Neural cell (in vitro differentiated cells): ENCODE measurements around the gene LETM1. TPM values are rescaled to one million over a fixed set of nuclear protein-coding genes. Genes with fewer than 3 reads are reported as not detected.

Source experiments
- H2AFZ ChIP-seq: fragments of 200-600, 300-800 bp; sonication (generic), shearing (Covaris generic); 2 replicates; pipeline ENCODE4 v1.6.0; 2014; ENCODE audit warnings: low read depth, mild to moderate bottlenecking, antibody characterized with exemption, low read length, moderate library complexity
- H3F3A ChIP-seq: fragments of 200-600 bp; shearing (Covaris generic); 2 replicates; pipeline ENCODE4 v1.6.1; 2016; ENCODE audit warnings: mild to moderate bottlenecking, moderate library complexity, mixed read lengths, antibody characterized with exemption, low read length; ENCODE audit not compliant: insufficient read depth, poor library complexity, severe bottlenecking
- H3K27ac ChIP-seq: fragments of 200-600, 300-800 bp; sonication (generic), shearing (Covaris generic); 2 replicates; pipeline ENCODE4 v1.5.1; 2014; ENCODE audit warnings: mild to moderate bottlenecking, low read length, moderate library complexity
- H3K27me3 ChIP-seq: fragments of 300-800, 200-600 bp; sonication (generic), shearing (Covaris generic); 2 replicates; pipeline ENCODE4 v1.6.0; 2014; ENCODE audit warnings: mild to moderate bottlenecking, low read depth, low read length, moderate library complexity; ENCODE audit not compliant: insufficient read depth
- H3K36me3 ChIP-seq: fragments of 300-800, 200-600 bp; sonication (generic), shearing (Covaris generic); 2 replicates; pipeline ENCODE4 v1.5.1; 2014; ENCODE audit warnings: mild to moderate bottlenecking, antibody characterized with exemption, low read length, moderate library complexity; ENCODE audit not compliant: insufficient read depth
- H3K4me2 ChIP-seq: fragments of 300-800, 200-600 bp; sonication (generic), shearing (Covaris generic); 2 replicates; pipeline ENCODE4 v1.6.0; 2014; ENCODE audit warnings: mild to moderate bottlenecking, low read length
- H3K4me3 ChIP-seq: fragments of 300-800, 200-600 bp; sonication (generic), shearing (Covaris generic); 2 replicates; pipeline ENCODE4 v1.5.1; 2014; ENCODE audit warnings: mild to moderate bottlenecking, low read length, moderate library complexity
- H3K79me2 ChIP-seq: fragments of 200-600 bp; shearing (Covaris generic); replicated peaks from 2 replicates; pipeline ENCODE4 v1.6.0; 2014; ENCODE audit warnings: mild to moderate bottlenecking, low read length, moderate library complexity; ENCODE audit not compliant: insufficient read depth
- H3K9ac ChIP-seq: fragments of 300-800, 200-600 bp; sonication (generic), shearing (Covaris generic); 2 replicates; pipeline ENCODE4 v1.6.1; 2016; ENCODE audit warnings: mild to moderate bottlenecking, low read length, mixed read lengths
- H3K9me2 ChIP-seq: fragments of 200-600 bp; shearing (Covaris generic); 2 replicates; pipeline ENCODE4 v1.6.1; 2016; ENCODE audit warnings: mild to moderate bottlenecking, low read length, mixed read lengths; ENCODE audit not compliant: insufficient read depth
- H3K9me3 ChIP-seq: fragments of 200-600, 300-800 bp; sonication (generic), shearing (Covaris generic); 2 replicates; pipeline ENCODE4 v1.6.1; 2016; ENCODE audit warnings: mild to moderate bottlenecking, mixed run types, low read length, moderate library complexity, mixed read lengths
- H4K20me1 ChIP-seq: fragments of 200-600 bp; shearing (Covaris generic); 2 replicates; pipeline ENCODE4 v1.6.1; 2016; ENCODE audit warnings: mild to moderate bottlenecking, mixed run types; ENCODE audit not compliant: insufficient read depth
- CTCF ChIP-seq: fragments of 450-650 bp; IDR thresholded peaks from 2 replicates; pipeline ENCODE4 v1.5.1; 2014; ENCODE audit warnings: antibody characterized with exemption, mild to moderate bottlenecking, moderate library complexity; ENCODE audit not compliant: poor library complexity, severe bottlenecking
- EP300 ChIP-seq: fragments of 450-650 bp; conservative IDR thresholded peaks from 2 replicates; pipeline ENCODE4 v1.6.1; 2014; ENCODE audit warnings: antibody characterized with exemption, mild to moderate bottlenecking, moderate library complexity; ENCODE audit not compliant: poor library complexity, severe bottlenecking
- EZH2 ChIP-seq: fragments of 200-600, 300-800 bp; shearing (Covaris generic), sonication (generic); IDR thresholded peaks from 2 replicates; pipeline ENCODE4 v1.6.1; 2014; ENCODE audit warnings: antibody characterized with exemption, low read length, borderline replicate concordance, mild to moderate bottlenecking; ENCODE audit not compliant: insufficient read depth, poor library complexity, severe bottlenecking
- MXI1 ChIP-seq: fragments of 450-650 bp; conservative IDR thresholded peaks from 2 replicates; pipeline ENCODE4 v1.6.1; 2014; ENCODE audit warnings: antibody characterized with exemption, mild to moderate bottlenecking; ENCODE audit not compliant: poor library complexity, severe bottlenecking
- POLR2AphosphoS5 ChIP-seq: IDR thresholded peaks from 2 replicates; pipeline ENCODE4 v1.6.1; 2012
- RAD21 ChIP-seq: fragments of 450-650 bp; conservative IDR thresholded peaks from 2 replicates; pipeline ENCODE4 v1.6.1; 2014; ENCODE audit warnings: antibody characterized with exemption, mild to moderate bottlenecking, moderate library complexity
- REST ChIP-seq: IDR thresholded peaks from 2 replicates; pipeline ENCODE4 v1.6.1; 2012; ENCODE audit warnings: borderline replicate concordance
- SMC3 ChIP-seq: fragments of 450-650 bp; conservative IDR thresholded peaks from 2 replicates; pipeline ENCODE4 v1.6.1; 2014; ENCODE audit warnings: antibody characterized with exemption, mild to moderate bottlenecking, moderate library complexity; ENCODE audit not compliant: poor library complexity
- TAF1 ChIP-seq: IDR thresholded peaks from 2 replicates; pipeline ENCODE4 v1.6.1; 2012; ENCODE audit warnings: low read depth
- polyA plus RNA-seq: library from polyadenylated mRNA; depleted of rRNA; stranded (reverse); fragments of >200 nt; gene quantifications from 2 replicates; pipeline ENCODE4 v1.2.3, GENCODE V29; 2014

The LETM1 gene
- polyA plus RNA-seq, 1 donor from 2014 or later = 38.9 TPM

- Histone ChIP-seq H3K79me2 (no peaks in the 10 kb centered on the region), H3K27ac (no peak overlapping the region), H4K20me1 (no peaks in the 10 kb centered on the region), H3K4me2 (no peak overlapping the region), H3K4me3 (no peak overlapping the region), H3K9me2 (no peaks in the 10 kb centered on the region), H3K9me3 (no peaks in the 10 kb centered on the region), H2AFZ (no peak overlapping the region), H3K27me3 (peaks cover 13% of the 10 kb centered on the region), H3K9ac (no peak overlapping the region), H3F3A (no peaks in the 10 kb centered on the region), H3K36me3 (no peaks in the 10 kb centered on the region)
- TF ChIP-seq CTCF (no peak), POLR2AphosphoS5 (no peak)
These were observed 92.8 kb downstream of the LETM1 start for GRCh38 chr4:1763070-1763549.

- Histone ChIP-seq H3K27ac (no peak overlapping the region), H3K9ac (no peak overlapping the region), H3K27me3 (peaks cover 10% of the 10 kb centered on the region), H3K79me2 (no peaks in the 10 kb centered on the region), H4K20me1 (no peaks in the 10 kb centered on the region), H3K9me3 (no peaks in the 10 kb centered on the region), H3K4me2 (no peak overlapping the region), H3K36me3 (no peaks in the 10 kb centered on the region), H3K9me2 (no peaks in the 10 kb centered on the region), H2AFZ (no peak overlapping the region), H3K4me3 (no peak overlapping the region), H3F3A (no peaks in the 10 kb centered on the region)
- TF ChIP-seq EZH2 = no peak
- TF ChIP-seq SMC3 = no peak
- TF ChIP-seq REST = no peak
- no peak for TF ChIP-seq TAF1
- no peak for TF ChIP-seq EP300
- no peak for TF ChIP-seq MXI1
- TF ChIP-seq RAD21 = no peak
- no peak for TF ChIP-seq POLR2AphosphoS5
- no peak for TF ChIP-seq CTCF
These were observed 93.5 kb downstream of the LETM1 start for GRCh38 chr4:1762264-1763010.

Other genes with a start within 250 kb of the LETM1 start
- 0.78 TPM in 1 of 2 replicates, not detected in the other for gene FAM53A, start 171.8 kb downstream of the LETM1 start, polyA plus RNA-seq
- gene SLBP, start 143.8 kb downstream of the LETM1 start, polyA plus RNA-seq = 107 and 111 TPM in 2 replicates
- gene TMEM129, start 134.8 kb downstream of the LETM1 start, polyA plus RNA-seq = 42.1 and 48.7 TPM in 2 replicates
- 2.6 and 3.5 TPM in 2 replicates for gene TACC3, start 134.6 kb downstream of the LETM1 start, polyA plus RNA-seq
- gene FGFR3, start 62.9 kb downstream of the LETM1 start, polyA plus RNA-seq = 0.48 and 0.54 TPM in 2 replicates
- gene NSD2, start 15.2 kb upstream of the LETM1 start, polyA plus RNA-seq = 51.6 and 52.3 TPM in 2 replicates
- gene NELFA, start 152.8 kb upstream of the LETM1 start, polyA plus RNA-seq = 40.5 and 56.7 TPM in 2 replicates
- 12.6 and 15.4 TPM in 2 replicates for gene NAT8L, start 203.2 kb upstream of the LETM1 start, polyA plus RNA-seq